GM12875 (cell line): ENCODE data around the gene INPP5J.
"Not testable (repeated sequence)": the region's sequence is repeated elsewhere in the genome, so short reads cannot be mapped to it uniquely, and the experiment has no call there.

Source experiments
- H3K4me3 ChIP-seq: one replicate; pipeline ENCODE4 v1.5.1; 2011; ENCODE audit warnings: low read depth, low read length, control low read depth
- CTCF ChIP-seq: IDR thresholded peaks from 2 replicates; pipeline ENCODE4 v1.5.1; 2011; ENCODE audit warnings: low read depth, mild to moderate bottlenecking, control low read depth, inconsistent platforms, low read length, moderate library complexity, borderline replicate concordance; ENCODE audit not compliant: insufficient read depth

Gene INPP5J

GRCh38 chr22:31094741-31095140, 28.0 kb upstream of the INPP5J start:
- TF ChIP-seq CTCF = no peak
- no peak overlapping the region for H3K4me3 ChIP-seq

- TF ChIP-seq CTCF = no peak
These were observed 27.0 kb upstream of the INPP5J start for GRCh38 chr22:31095637-31096249.

DNA sequence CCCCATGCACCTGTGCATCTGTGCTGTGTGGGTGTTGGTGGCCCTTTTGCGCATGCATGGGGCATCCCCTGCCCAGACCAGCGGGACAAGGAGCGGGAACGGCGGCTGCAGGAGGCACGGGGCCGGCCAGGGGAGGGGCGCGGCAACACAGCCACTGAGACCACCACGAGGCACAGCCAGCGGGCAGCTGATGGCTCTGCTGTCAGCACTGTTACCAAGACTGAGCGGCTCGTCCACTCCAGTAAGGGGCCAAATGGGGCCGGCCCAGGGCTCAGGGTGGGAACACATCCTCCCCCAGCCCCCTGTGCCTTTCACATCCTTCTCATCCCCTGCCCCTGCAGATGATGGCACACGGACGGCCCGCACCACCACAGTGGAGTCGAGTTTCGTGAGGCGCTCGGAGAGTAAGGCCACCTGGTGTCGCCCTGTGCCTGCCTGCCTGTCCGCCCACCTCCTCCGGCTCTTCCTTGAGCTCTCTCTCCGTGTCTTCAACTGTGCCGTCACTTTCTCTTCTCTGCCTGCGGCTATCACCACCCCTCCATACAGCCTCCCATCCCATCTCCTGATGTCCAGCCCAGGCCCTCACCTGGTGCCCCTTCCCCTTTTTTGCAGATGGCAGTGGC, 26.0 kb upstream of the INPP5J start:
- H3K4me3 ChIP-seq = no peak overlapping the region
- no peak for TF ChIP-seq CTCF

More at GRCh38 chr22:31095637-31096249, 27.0 kb upstream of the INPP5J start:
- H3K4me3 ChIP-seq = no peak overlapping the region

- not testable (repeated sequence) for H3K4me3 ChIP-seq
These were observed 25.2 kb upstream of the INPP5J start for GRCh38 chr22:31097539-31097938.

- TF ChIP-seq CTCF = no peak
- no peak overlapping the region for H3K4me3 ChIP-seq
These were observed 24.7 kb upstream of the INPP5J start for GRCh38 chr22:31097941-31098631.

- TF ChIP-seq CTCF = no peak
- H3K4me3 ChIP-seq = no peak overlapping the region
These were observed 24.1 kb upstream of the INPP5J start for GRCh38 chr22:31098632-31099110.

DNA sequence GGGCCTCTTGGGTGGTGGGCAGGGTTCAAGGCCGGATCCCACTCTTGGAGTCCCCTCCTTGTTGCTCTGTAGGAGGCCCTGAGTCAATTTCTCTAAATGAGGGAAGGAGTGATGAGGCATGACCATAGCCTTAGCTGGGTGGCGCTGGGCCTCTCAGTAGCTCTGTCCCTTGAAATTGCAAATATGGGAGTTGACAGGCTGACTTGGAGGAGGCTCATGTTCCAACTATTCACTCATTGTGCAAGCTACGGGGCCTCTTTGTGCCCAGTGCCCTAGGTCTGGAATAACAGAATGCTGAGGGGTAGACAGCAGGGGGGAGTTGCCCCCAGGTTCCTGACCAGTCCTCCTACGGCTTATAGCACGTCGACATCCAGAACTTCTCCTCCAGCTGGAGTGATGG, 23.4 kb upstream of the INPP5J start:
- TF ChIP-seq CTCF = no peak
- H3K4me3 ChIP-seq = no peak overlapping the region
